IPS-NIHi7 (cell line): ENCODE data around the gene MAPK4.
A peak's percentile ranks its signal among the peaks of the same experiment; 100 is the strongest.
"Not testable (repeated sequence)": the region's sequence is repeated elsewhere in the genome, so short reads cannot be mapped to it uniquely, and the experiment has no call there.

Source experiments
- DNase-seq: peaks from one replicate; pipeline ENCODE4 v3.0.0; 2012; ENCODE audit warnings: mixed read lengths; ENCODE audit errors: extremely low spot score

Gene MAPK4

GRCh38 chr18:50573679-50574078 lies 13.8 kb downstream of the MAPK4 start:
- no peak for DNase-seq

GRCh38 chr18:50578030-50578429 lies 18.1 kb downstream of the MAPK4 start:
- DNase-seq = no peak

- no peak for DNase-seq
These were observed 18.8 kb downstream of the MAPK4 start for GRCh38 chr18:50578651-50579050.

- no peak for DNase-seq
These were observed 19.3 kb downstream of the MAPK4 start for GRCh38 chr18:50579061-50579774.

GRCh38 chr18:50581517-50581916 lies 21.6 kb downstream of the MAPK4 start:
- no peak for DNase-seq

GRCh38 chr18:50582500-50582899 lies 22.6 kb downstream of the MAPK4 start:
- DNase-seq = no peak

- DNase-seq = peak; percentile 29
These were observed 26.8 kb downstream of the MAPK4 start for GRCh38 chr18:50586710-50587109.

- no peak for DNase-seq
These were observed 30.7 kb downstream of the MAPK4 start for GRCh38 chr18:50590593-50590992.

GRCh38 chr18:50594012-50594411 lies 34.1 kb downstream of the MAPK4 start:
- no peak for DNase-seq

GRCh38 chr18:50594942-50595341 lies 35.1 kb downstream of the MAPK4 start:
- DNase-seq = no peak

- no peak for DNase-seq
These were observed 42.6 kb downstream of the MAPK4 start for GRCh38 chr18:50602466-50602865.

- no peak for DNase-seq
These were observed 46.7 kb downstream of the MAPK4 start for GRCh38 chr18:50606609-50607008.

GRCh38 chr18:50607378-50607926 lies 47.6 kb downstream of the MAPK4 start:
- no peak for DNase-seq

GRCh38 chr18:50609171-50609570 lies 49.3 kb downstream of the MAPK4 start:
- DNase-seq = not testable (repeated sequence)

GRCh38 chr18:50610349-50610748 lies 50.5 kb downstream of the MAPK4 start:
- DNase-seq = peak; percentile 23

GRCh38 chr18:50611529-50611941 lies 51.6 kb downstream of the MAPK4 start:
- no peak for DNase-seq

- DNase-seq = no peak
These were observed 55.0 kb downstream of the MAPK4 start for GRCh38 chr18:50614838-50615237.

GRCh38 chr18:50616484-50617048 lies 56.7 kb downstream of the MAPK4 start:
- no peak for DNase-seq

GRCh38 chr18:50619861-50620275 lies 60.0 kb downstream of the MAPK4 start:
- DNase-seq = no peak

GRCh38 chr18:50620319-50620718 lies 60.4 kb downstream of the MAPK4 start:
- no peak for DNase-seq

GRCh38 chr18:50621366-50621765 lies 61.5 kb downstream of the MAPK4 start:
- DNase-seq = no peak

- DNase-seq = no peak
These were observed 62.4 kb downstream of the MAPK4 start for GRCh38 chr18:50622320-50622719.

GRCh38 chr18:50622865-50623393 lies 63.0 kb downstream of the MAPK4 start:
- no peak for DNase-seq
